ENCODE measurements around the gene CBX8.

The CBX8 gene

DNA sequence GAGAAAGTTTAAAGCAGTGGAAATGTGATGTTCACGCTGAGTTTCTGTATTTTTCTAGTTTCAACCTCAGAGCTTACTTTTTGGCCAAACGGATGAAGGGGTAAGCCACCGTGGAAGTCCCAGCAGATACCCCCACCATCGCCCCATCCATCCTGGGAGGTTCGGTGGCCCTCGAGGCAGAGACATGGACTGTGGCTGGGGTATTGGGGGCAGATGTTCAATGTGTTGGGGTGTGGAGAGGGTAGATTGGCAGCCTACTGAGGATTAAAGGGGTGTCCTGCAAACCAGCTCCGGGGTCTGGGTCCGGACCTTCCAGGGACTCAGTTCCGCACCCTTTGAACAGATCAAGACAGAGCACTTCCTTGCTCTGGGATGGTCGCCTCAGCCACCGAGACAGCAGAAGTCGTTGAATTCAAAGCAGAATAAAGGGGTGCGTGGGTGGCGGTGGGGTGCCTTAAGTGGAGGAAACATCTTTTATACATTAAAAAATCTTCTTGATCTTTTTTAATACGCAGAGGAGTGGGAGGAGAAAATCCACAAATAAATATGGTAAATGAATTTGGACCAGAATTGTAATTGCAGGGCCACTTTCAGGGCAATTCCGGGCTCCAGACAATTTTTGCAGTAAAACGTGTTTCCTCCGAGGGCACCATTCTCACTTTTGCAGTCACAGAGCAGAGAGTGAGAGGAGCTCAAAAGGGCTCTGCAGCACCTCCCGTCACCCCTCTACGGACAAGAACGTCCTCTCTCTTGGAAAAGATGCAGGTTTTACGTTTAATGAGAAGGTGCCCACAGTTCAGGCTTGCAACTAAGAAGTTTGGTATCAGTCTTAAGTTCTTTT lies 8.2 kb upstream of the CBX8 start:
- DNase-seq (ENCODE audit: low read depth, low spot score): no peak

DNA sequence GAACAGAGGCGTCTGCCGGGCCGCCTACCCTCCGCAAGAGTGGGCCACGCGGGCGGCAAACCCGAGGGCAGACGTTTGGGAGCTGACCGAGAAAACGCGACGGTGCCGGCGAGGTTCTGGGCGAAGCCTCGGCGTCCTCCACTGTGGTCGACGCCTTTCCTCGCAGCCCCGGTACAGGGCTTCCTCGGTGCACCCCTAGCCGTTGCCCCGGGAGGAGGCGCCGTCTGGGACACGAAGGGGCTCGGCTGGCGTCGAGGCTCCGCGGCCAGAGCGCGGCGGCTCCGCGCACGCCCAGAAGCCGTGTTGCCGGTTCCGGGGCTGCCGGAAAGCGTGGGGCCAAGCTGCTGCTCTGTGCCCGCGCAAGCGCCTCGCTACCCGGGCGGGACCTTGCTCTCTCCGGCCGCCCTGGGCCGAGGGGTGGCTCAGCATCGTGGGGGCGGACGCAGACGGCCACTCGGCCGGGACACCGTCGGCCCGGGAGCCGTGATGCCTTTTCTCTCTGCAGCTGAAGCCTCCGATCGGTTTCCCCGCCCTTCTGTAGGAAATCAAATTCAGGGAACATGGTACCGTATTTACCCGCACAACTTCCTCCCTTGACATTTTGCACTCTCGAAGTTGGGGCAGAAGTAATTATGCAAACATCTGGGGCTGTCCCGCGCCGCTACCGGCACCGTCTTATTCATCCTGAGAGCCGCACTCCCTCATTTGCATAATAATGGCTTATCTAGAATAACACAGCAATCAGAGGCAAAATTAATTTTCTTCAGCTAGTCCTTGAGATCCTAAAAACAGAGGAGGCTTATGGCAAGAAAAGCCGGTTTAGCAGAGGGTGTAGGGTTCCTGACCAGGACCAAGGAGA lies 7.3 kb upstream of the CBX8 start:
- no peak for DNase-seq (ENCODE audit: low read depth, low spot score)

DNA sequence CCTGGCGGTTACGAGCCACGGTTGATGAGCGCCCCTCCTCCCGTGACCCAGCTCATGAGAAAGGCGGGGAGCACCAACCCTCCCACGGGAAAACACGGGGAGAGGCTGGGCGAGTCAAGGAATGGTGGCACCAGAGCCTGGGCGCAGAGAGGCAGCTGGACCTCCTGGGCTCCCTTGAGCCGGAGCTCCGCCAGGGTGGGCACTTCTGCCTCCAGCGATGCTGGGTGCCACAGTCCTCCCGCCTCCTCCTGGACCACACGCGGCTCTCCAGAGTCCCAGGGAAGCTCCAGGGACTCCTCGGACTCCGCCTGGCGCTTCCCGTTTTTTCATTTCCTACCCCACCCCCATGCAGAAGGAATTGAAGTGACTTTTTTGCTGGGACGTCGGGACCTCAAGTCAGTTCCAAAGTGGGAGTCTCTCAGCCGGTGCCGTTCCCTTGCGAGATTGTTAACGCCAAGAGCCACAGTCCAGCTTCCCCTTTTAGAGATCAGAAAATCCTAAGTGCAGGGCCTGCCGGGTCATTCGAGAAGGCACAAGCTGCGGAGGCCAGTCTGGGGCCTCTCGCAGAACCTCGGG lies 6.6 kb upstream of the CBX8 start:
- no peak for DNase-seq (ENCODE audit: low read depth, low spot score)

DNA sequence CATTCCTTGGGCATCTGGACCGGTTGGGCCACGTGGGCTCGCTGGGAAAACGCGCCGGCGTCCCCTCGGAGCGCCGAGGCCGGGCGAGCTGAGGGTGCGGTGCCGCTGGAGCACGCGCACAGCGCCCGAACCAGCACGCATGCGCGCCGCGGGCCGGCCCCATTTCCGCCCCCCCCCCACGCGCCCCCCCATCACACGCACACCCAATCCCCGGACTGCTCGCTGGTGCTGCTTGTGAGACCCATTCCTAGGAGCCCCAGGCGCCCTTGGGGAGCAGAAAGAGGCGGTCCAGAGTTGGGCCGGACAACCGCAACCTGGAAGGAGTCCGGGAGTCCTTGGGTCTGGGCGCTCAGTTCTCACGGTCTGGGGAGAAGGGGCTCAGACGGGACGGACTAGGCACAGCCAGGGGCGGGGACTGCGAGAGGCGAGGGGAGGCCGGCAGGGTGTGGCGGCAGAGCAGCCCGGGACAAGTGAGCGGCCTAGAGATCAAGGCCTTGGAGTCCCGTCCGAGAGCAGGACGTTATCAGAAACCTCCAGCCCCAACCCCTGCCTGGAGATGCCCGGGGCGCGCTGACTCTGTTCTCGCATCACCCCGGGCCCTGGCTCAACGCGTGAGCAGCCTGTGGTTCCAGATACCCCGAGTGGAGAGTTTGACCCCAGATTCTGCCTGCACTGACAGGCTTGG lies 6.0 kb upstream of the CBX8 start:
- DNase-seq (ENCODE audit: low read depth, low spot score): no peak

DNA sequence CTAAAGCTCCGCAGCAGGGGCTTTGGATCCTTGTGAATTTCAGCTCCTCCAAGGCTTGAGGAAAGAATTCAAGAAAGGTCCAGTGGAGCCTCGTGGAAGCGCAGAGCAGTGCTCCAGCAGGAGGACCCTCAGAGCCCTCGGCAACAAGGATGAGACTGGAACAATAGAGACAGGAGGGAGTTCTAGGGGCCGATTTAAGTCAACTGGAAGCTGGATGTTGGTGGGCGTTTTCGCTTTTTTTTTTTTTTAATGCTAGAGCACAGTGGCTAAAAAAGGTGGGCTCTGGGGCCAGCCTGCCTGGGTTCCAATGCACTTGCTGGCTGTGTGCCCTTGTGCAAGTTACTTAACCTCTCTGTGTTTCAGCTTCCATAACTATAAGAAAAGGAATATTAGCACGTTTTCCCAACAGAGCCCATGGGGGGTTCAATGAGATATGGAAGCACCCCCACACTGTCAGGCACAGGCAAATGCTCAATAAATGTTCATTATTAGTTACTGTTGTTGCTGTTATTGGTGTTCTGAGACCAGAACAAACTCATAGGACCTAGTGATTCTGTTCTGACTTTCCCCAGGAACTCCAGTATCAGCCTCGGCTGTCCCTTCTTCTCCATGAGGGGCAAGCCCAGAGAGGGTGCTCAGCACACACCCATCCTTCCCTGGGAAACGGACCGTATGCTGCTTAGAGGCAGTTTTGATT lies 5.3 kb upstream of the CBX8 start:
- no peak for DNase-seq (ENCODE audit: low read depth, low spot score)

DNA sequence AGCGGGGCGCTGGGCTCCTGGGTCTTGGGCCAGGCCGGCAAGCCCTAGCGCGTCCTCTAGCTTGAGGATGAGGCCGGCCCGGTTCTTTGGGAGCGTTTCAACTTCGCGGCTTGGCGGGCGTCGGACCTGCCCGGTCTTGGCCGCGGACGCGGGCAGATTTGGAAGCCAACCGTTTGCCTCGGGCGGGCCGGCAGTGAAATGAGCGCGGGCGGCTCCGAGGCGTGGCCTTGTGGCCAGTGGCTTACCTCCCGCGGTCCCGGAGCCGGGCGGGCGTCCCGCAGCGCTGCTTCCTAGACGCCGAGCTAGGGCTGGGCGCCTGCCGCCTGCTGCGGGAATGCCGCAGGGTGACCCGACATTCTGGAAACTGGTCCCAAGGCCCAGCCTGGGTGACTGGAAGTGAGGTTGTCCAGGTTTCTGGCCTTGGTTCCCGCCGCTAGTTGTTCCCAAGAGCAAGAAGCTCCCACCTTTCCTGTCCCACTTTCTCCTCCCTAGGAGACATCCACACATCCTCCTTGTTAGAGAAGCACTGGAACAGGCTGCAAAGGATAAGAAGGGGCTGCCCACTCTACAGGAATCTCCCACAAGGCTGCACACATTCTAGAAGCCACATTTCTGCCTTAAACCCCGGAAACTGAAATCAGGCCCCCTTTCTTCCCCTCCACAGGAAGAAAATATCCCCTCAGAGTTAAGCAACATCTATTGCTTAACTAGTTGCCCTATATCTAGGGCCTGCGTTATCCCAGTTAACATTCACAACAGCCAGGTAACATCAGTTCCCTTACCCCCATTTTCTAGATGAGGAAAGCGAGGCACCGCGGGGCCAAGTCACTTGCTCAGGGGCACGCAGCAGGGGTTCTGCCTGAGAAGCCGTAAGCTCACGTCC lies 4.5 kb upstream of the CBX8 start:
- no peak for DNase-seq (ENCODE audit: low read depth, low spot score)

DNA sequence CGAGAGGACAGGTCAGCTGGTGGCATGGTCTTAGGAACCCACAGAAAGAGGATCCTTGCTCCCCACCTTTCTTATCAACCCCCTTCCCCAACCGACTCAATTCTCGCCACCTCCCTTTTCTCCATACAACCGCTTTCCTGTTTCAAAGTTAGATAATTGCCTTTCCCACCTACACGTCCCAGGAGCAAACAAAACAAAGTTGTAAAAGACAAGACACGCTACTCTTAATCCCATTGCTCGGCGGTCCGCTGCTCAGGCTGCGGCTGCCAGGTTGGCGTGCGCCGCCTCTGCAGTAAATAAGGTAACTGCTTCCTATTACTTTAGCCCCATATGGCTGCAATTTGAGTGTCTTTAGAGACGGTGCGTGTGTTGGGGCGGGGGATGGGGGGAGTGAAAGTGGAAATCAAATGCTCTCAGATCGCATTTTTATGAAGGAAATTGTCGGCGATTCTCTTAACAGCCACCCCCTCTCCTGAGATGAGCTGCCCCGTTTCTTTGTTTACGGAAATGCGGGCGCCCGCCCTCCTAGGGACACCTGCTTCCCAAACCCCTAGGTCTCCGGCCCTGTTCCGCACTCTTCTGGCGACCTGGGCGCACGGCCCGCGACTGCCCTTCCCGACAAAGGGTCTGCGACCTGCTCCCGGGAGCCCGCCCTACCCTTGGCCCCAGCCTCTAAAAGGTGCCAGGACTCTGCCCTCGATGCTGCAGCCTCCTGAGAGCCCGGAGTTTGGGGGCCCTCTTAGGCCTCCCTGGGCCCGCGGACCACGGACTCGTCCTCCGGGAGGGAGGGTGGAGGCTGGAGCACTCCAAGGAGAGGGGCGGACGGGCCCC lies 3.7 kb upstream of the CBX8 start:
- DNase-seq (ENCODE audit: low read depth, low spot score): no peak

DNA sequence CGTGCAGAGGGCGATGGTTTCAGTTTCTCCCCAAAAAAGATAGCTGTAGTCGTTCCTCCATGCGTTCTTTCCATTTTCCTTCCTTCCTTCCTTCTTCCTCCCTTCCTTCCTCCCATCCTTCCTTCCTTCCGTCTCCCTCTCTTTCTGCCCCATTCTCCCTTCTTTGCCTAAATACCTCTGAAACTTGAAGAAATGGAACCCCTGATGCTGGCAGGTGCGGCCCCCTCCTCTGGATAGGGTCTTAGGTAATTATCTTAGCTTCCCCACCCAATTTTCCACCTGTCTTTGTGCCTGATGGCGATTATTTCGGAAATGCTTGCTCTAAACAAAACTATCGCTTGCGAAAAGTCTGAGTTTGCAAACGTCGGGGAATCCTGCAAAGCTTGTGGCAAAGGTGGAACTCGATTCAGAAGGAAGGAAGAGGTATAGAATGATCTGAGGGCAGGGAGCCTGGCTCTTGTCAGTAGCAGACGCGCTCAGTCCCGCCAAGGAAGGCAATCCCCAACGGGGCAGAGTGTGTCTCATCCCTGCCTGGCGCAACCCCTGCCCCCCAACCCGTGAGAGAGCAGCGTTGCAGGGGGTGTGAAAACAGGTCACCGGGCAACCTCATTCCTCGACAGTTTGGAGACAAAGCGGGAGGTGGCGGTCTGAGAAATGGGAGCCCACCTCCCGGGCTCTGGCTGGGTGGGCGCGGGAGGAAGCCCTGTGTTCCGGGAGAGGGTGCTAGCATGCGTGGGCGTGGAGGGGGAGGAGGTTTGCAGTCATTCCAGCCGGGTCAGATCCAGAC lies 2.9 kb upstream of the CBX8 start:
- DNase-seq (ENCODE audit: low read depth, low spot score): no peak

DNA sequence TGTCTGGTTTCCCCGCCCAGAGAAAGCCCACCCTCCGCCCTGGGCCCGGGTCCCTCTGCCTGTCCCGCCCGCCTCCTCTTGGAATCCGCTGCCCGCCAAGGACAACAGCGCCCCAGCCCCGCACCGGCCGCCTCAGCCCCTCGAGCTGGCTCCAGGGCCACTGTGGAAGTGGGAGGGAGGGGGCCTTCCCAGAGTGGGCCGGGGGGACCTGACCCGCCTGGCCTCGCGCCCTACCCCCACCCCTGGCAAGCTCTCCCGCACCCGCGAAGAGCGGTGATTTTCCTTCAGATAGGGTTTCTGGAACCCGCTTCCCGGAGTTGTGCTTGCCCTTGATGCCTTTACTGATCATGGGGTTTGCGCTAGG lies 2.3 kb upstream of the CBX8 start:
- no peak for DNase-seq (ENCODE audit: low read depth, low spot score)

DNA sequence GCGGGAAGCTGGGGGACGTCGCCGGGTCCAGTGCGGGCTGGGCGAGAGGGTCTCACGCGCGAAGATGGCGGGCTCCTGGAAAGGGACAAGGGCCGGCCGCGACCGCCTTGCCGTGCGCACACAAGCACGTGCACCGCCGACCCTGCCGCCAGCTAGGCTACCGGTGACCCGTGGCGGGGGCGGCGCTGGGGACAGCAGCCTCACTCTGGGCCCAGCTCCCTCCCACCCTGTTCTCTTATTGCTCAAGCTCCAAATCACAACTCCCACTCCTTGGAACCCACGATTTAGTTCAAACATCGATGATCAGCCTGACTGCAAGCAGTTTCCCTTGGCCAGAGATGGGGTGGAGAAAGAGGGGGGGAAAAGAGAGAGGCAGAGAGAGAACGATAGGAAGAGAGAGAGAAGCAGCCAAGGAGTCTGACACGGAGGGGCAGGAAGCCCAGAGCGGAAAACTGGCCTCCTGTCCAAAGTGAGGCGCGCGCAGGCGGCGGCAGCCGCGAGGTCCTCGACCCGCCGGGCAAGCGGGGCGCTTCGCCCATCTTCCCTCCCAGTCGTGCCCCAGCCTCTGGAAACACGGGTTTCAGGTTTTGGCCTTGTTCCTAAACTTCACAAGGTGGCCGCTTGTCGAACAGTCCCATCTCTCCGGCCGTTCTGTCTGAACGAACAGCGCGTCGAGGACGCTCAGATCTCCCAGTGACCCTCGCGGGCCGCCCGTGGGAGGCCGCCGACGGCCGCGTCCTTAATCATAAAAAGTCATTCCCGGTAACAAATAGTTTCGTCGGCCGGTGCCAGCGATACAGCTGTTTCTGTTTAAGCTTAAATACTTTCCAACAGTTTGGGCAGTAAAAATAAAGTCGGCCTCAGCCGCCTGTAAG lies 1.7 kb upstream of the CBX8 start:
- no peak for DNase-seq (ENCODE audit: low read depth, low spot score)

DNA sequence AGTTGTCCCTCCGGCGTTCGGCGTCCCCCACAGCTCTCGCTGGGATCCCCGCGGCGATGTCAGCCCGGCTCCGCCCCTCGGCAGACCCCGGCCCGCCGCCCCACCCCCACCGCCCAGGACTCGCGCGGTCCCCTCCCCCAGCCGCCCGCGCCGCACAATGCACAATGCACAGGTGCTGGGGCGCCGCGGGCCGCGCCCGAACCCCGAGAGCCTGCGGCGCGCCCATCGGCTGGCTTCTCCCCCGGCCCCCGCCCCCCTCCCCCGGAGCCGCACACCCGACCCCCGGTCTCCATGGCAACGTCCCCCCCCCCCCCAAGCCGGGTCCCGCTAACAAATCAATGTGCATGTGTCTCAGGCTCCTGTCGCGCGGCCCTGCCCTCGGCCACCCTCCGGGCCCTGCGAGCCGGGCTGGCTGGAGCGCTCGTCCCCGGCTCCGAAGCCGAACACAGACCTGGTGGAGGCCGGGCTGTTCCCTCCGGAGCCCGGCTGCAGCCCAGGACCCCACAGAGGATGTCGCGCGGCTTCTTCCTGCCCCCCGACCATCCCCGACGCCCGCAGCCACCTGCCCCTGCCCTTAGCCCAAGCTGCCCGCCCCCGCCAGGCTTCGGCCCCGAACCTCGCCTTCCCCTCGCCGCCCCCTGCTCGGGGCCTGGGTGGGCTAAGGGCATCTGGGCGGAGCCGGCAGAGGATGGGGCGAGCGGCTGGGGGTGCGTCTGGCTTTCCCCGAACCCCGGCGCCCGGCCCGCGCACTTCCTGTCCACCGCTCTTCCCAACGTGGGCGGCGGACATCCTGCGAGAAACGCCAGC lies 818 bp upstream of the CBX8 start:
- DNase-seq (ENCODE audit: low read depth, low spot score): no peak

DNA sequence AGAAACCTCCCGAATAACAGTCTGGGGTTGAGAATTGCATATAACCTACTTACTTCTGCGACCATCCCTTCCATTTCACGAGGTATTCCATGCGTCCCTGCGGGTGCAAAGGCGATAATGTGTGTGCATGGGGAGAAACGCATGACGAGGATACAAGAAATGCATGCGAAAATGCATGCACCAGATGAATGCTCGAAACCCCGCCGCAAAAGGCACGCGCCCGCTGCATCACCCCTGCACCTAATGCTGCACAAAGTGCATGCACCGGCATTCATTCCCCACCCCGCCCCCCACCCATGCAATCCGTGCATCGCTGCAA lies 474 bp downstream of the CBX8 start:
- DNase-seq (ENCODE audit: low read depth, low spot score): no peak

DNA sequence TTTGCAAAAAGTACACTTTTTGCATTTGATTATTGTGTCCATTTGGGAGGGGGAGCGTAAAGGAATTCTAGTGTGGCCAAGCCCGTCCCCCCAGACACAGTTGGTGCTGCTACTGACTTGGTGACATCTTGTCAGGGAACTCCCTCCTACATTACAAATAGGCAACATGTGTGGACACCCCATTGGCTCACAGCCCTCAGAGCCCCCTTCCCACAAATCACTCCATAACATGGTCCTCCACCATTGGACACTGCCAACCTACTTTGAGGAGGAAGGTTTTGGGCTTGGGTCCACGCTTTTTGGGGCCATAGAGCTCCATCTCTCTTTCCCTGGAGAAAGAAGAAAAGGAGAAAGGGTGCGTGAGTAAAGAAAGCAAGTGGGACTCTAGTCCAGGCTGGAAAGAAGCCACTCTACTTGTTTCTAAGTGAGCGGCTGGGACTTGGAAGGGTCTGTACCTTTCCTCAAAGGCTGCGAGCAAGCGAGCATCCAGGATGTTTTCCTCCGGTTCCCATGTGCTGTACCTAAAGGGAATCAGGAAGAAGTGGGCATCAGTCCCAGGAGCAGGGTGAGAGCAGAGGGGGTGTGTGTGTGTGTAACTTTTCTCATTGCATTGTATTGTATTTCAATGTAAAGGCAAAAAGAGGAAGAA lies 958 bp downstream of the CBX8 start:
- no peak for DNase-seq (ENCODE audit: low read depth, low spot score)

DNA sequence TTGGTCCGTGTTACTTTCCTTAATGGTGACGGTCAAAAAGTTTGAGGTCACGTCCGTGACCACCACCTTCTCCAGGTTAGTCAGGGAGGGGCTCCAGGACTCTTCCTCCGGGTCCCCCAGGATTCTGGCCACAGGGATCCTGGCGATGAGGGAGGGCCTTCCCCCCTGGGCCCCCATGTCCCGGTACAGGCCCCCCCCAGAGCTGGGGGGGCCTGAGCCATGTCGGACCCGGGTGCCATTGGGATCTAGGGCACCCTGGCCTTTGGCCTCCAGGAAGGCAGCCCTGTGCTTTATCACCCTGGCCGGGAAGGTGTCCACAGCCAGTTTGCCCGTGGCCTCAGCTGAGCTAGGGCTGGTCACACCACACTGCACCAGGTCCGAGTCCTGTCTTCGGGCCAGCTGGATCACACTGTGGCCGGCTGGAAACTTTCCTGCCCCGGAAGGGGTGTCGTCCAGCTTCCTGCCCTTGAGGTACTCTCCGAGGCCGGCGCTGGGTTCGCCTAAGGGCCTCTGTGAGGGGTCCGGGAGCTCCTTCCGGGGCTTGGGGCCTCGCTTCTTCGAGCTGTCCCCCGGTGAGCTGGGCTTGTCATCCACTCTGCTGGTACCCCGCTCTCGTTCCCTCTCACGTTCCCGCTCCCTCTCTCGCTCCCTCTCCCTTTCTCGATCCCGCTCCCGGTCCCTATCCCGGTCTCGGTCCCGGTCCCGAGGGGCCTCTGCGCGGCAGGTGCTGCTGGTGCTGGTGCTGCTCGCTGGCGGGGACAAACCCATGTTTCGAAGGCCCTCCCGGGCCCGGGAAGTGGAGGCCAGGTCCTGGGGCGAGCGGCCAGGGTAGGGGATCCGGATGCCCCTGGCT lies 2.0 kb downstream of the CBX8 start:
- no peak for DNase-seq (ENCODE audit: low read depth, low spot score)

DNA sequence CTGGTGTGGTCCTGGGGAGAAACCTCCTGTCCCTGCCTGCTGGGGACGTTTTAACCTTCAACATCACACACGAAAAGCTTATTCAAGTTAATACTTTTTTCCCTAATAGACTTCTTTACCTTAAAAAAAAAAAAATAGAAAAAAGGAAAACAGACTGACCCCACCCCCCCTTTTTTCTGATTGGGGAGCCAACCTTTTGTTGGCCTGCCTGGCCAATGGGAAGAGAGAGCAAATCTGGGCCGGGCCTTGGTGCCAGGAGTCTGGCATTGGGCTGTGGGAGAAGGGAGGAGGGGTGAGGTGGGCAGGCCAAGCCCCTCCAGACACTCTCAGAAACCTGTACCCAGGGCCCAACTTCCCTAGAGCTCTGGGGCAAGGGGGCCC lies 3.0 kb downstream of the CBX8 start:
- no peak for DNase-seq (ENCODE audit: low read depth, low spot score)

Data from iPS DF 19.7 (cell line).